A673 (cell line): Measurements from ENCODE around the gene BPIFB2.

Experiments
- CTCF ChIP-seq: fragments of 300-800, 200-600 bp; sonication (generic); conservative IDR thresholded peaks from 2 replicates; pipeline ENCODE4 v1.5.1; 2017; ENCODE audit warnings: low read depth, mild to moderate bottlenecking, antibody characterized with exemption, low read length, moderate library complexity, mixed read lengths
- EZH2 ChIP-seq: fragments of 200-600 bp; sonication (generic); IDR thresholded peaks from 2 replicates; pipeline ENCODE4 v1.6.1; 2017; ENCODE audit warnings: borderline replicate concordance, low read depth, mild to moderate bottlenecking, mixed read lengths, antibody characterized with exemption, low read length; ENCODE audit not compliant: poor library complexity, severe bottlenecking

DNA sequence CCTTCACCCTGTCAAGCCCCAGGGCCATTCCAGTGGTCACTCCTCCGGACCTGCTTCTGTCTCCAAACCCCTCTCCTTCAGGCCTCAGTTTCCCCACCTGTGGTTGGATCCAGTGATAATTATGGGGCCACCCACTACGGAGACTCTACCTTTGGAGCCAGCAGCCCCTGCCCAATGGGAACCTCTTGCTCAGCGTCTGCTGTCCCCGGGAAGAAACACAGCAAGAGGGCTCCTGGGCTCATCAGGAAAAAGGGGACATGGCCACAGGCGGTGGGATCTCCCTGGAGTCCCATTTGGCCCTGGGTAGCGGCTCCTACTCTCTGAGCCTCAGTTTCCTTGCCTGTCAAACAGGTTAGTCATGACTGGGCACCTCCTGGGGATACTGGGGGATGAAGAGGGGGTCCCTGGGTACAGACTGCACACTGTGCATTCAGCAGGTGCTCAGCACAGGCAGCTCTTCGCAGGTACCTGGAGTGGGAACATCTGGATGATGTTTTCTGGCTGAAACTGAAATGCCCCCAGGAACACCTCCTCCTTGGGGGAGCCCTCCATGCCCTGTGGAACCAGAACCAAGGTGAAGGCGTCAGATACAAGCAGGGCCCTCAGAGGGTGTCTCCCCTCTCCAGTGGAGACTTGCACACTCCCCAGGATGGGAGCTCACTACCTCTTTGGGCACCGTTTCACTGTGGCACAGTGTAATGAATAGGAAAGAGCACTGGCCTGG lies 22.7 kb upstream of the BPIFB2 start:
- TF ChIP-seq CTCF (no peak), EZH2 (no peak)
